B cell (primary cell): ENCODE data around the gene ANKRD44.

ENCODE experiments used
- EZH2 ChIP-seq: IDR thresholded peaks from 2 replicates; pipeline ENCODE4 v1.6.1; 2012; ENCODE audit warnings: borderline replicate concordance, low read depth, mild to moderate bottlenecking, moderate library complexity, low read length; ENCODE audit not compliant: insufficient read depth, poor library complexity, severe bottlenecking
- TF ChIP-seq, protein P1 (sequence below): fragments of 200-600 bp; IDR thresholded peaks from one replicate; pipeline ENCODE4 v1.8.0; 2022; ENCODE audit warnings: antibody characterized with exemption, mild to moderate bottlenecking

DNA sequence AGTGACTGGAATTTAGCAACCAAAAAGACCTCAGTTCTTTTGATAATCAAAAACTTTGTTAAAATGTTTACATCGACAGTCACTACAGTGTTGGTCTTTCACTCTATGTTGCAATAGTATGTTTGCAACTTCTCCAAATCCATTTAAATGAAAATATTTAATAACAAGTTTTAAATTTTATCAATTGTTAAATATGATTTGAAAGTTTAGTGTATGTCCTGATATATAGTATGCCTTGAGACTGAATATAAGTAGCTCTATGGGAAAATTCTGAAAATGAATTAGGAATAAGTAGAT lies 109.9 kb downstream of the ANKRD44 start:
- TF ChIP-seq, protein P1, sequence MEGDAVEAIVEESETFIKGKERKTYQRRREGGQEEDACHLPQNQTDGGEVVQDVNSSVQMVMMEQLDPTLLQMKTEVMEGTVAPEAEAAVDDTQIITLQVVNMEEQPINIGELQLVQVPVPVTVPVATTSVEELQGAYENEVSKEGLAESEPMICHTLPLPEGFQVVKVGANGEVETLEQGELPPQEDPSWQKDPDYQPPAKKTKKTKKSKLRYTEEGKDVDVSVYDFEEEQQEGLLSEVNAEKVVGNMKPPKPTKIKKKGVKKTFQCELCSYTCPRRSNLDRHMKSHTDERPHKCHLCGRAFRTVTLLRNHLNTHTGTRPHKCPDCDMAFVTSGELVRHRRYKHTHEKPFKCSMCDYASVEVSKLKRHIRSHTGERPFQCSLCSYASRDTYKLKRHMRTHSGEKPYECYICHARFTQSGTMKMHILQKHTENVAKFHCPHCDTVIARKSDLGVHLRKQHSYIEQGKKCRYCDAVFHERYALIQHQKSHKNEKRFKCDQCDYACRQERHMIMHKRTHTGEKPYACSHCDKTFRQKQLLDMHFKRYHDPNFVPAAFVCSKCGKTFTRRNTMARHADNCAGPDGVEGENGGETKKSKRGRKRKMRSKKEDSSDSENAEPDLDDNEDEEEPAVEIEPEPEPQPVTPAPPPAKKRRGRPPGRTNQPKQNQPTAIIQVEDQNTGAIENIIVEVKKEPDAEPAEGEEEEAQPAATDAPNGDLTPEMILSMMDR: no peak
- no peak for TF ChIP-seq EZH2
